A549 (cell line): ENCODE measurements around the gene SH2B2.

ENCODE experiments used
- CHD4 ChIP-seq: fragments of 200-600 bp; sonication (generic); IDR thresholded peaks from 2 replicates; pipeline ENCODE4 v1.6.1; 2016; ENCODE audit warnings: antibody characterized with exemption, mild to moderate bottlenecking, borderline replicate concordance
- HOXA7 ChIP-seq: fragments of 250-450 bp; sonication (Bioruptor Pico); IDR thresholded peaks from 2 replicates; pipeline ENCODE4 v1.5.0; 2020; ENCODE audit warnings: mild to moderate bottlenecking, moderate library complexity
- KDM1A ChIP-seq: fragments of 200-600 bp; sonication (generic); IDR thresholded peaks from 2 replicates; pipeline ENCODE4 v1.6.1; 2016; ENCODE audit warnings: low read depth, mild to moderate bottlenecking
- MAFK ChIP-seq: fragments of 450-650 bp; IDR thresholded peaks from 2 replicates; pipeline ENCODE4 v1.6.1; 2014; ENCODE audit not compliant: partially characterized antibody
- MYC ChIP-seq: IDR thresholded peaks from 2 replicates; pipeline ENCODE4 v1.6.1; 2012; ENCODE audit warnings: mild to moderate bottlenecking, inconsistent platforms, low read length, improper control_type of control experiment, borderline replicate concordance
- POLR2A ChIP-seq: IDR thresholded peaks from 2 replicates; pipeline ENCODE4 v1.6.1; 2012; ENCODE audit warnings: mild to moderate bottlenecking, low read length
- POLR2AphosphoS2 ChIP-seq: conservative IDR thresholded peaks from 2 replicates; pipeline ENCODE4 v1.6.1; 2012; ENCODE audit warnings: low read length, improper control_type of control experiment, inconsistent platforms
- RFX5 ChIP-seq: fragments of 450-650 bp; IDR thresholded peaks from 2 replicates; pipeline ENCODE4 v1.7.1; 2014; ENCODE audit warnings: antibody characterized with exemption, mild to moderate bottlenecking, moderate library complexity
- SMC3 ChIP-seq: fragments of >200 bp; sonication (Bioruptor Twin); formaldehyde crosslinking; IDR thresholded peaks from 3 replicates; pipeline ENCODE4 v1.6.1; 2018; ENCODE audit warnings: inconsistent platforms
- ZC3H11A ChIP-seq: fragments of 450-650 bp; IDR thresholded peaks from 2 replicates; pipeline ENCODE4 v1.6.1; 2014; ENCODE audit warnings: antibody characterized with exemption, mild to moderate bottlenecking
- TF ChIP-seq, protein P1 (sequence below): fragments of >200 bp; sonication (Bioruptor Twin); formaldehyde crosslinking; IDR thresholded peaks from 3 replicates; pipeline ENCODE4 v1.5.1; 2016
- TF ChIP-seq, protein P2 (sequence below): fragments of >200 bp; sonication (Bioruptor Twin); formaldehyde crosslinking; IDR thresholded peaks from 3 replicates; pipeline ENCODE4 v1.6.1; 2016
- TF ChIP-seq, protein P3 (sequence below): IDR thresholded peaks from 2 replicates; pipeline ENCODE4 v1.6.1; 2012
- TF ChIP-seq, protein P4 (sequence below): fragments of 450-650 bp; IDR thresholded peaks from 2 replicates; pipeline ENCODE4 v1.6.1; 2014; ENCODE audit warnings: antibody characterized with exemption

DNA sequence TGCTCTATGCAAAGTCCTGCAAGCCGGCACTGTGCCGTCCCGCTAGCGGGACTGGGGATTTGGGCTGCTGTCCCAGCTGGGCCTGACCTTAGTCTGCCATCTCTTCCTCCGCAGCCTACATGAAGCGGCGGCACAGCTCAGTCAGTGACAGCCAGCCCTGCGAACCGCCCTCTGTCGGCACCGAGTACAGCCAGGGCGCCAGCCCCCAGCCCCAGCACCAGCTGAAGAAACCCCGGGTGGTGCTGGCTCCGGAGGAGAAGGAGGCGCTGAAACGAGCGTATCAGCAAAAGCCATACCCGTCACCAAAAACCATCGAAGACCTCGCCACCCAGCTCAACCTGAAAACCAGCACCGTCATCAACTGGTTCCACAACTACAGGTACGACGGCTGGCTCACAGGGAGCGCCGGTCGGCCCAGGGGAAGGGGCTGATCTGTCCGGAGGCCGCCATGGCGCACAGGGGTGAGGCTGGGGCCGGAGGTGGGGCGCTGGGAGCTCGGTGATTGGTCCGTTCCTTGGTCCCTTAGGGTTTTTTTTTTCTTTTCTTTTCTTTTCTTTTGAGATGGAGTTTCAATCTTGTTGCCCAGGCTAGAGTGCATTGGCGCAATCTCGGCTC lies 47.4 kb upstream of the SH2B2 start:
- TF ChIP-seq SMC3: no peak
- TF ChIP-seq, protein P1, sequence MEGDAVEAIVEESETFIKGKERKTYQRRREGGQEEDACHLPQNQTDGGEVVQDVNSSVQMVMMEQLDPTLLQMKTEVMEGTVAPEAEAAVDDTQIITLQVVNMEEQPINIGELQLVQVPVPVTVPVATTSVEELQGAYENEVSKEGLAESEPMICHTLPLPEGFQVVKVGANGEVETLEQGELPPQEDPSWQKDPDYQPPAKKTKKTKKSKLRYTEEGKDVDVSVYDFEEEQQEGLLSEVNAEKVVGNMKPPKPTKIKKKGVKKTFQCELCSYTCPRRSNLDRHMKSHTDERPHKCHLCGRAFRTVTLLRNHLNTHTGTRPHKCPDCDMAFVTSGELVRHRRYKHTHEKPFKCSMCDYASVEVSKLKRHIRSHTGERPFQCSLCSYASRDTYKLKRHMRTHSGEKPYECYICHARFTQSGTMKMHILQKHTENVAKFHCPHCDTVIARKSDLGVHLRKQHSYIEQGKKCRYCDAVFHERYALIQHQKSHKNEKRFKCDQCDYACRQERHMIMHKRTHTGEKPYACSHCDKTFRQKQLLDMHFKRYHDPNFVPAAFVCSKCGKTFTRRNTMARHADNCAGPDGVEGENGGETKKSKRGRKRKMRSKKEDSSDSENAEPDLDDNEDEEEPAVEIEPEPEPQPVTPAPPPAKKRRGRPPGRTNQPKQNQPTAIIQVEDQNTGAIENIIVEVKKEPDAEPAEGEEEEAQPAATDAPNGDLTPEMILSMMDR: no peak
- TF ChIP-seq, protein P2, sequence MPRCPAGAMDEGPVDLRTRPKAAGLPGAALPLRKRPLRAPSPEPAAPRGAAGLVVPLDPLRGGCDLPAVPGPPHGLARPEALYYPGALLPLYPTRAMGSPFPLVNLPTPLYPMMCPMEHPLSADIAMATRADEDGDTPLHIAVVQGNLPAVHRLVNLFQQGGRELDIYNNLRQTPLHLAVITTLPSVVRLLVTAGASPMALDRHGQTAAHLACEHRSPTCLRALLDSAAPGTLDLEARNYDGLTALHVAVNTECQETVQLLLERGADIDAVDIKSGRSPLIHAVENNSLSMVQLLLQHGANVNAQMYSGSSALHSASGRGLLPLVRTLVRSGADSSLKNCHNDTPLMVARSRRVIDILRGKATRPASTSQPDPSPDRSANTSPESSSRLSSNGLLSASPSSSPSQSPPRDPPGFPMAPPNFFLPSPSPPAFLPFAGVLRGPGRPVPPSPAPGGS: no peak
- no peak for TF ChIP-seq CHD4
- TF ChIP-seq MAFK: no peak
- TF ChIP-seq, protein P3, sequence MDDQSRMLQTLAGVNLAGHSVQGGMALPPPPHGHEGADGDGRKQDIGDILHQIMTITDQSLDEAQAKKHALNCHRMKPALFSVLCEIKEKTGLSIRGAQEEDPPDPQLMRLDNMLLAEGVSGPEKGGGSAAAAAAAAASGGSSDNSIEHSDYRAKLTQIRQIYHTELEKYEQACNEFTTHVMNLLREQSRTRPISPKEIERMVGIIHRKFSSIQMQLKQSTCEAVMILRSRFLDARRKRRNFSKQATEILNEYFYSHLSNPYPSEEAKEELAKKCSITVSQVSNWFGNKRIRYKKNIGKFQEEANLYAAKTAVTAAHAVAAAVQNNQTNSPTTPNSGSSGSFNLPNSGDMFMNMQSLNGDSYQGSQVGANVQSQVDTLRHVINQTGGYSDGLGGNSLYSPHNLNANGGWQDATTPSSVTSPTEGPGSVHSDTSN: no peak
- TF ChIP-seq RFX5: no peak
- TF ChIP-seq ZC3H11A: no peak
- TF ChIP-seq MYC: no peak
- TF ChIP-seq, protein P4, sequence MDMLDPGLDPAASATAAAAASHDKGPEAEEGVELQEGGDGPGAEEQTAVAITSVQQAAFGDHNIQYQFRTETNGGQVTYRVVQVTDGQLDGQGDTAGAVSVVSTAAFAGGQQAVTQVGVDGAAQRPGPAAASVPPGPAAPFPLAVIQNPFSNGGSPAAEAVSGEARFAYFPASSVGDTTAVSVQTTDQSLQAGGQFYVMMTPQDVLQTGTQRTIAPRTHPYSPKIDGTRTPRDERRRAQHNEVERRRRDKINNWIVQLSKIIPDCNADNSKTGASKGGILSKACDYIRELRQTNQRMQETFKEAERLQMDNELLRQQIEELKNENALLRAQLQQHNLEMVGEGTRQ: no peak
- TF ChIP-seq HOXA7 (CRISPR knock-in tag): no peak
- TF ChIP-seq KDM1A: no peak
- TF ChIP-seq POLR2AphosphoS2: no peak
- TF ChIP-seq POLR2A: no peak
